HUES6 (cell line): Measurements from ENCODE around the gene RBMS1.

ENCODE experiments used
- H3K27ac ChIP-seq: 2 replicates; pipeline ENCODE4 v1.7.0; 2013; ENCODE audit warnings: low read depth, mild to moderate bottlenecking, low read length, inconsistent platforms
- H3K27me3 ChIP-seq: 2 replicates; pipeline ENCODE4 v1.6.1; 2013; ENCODE audit warnings: low read length; ENCODE audit not compliant: control insufficient read depth, insufficient read depth
- H3K36me3 ChIP-seq: 2 replicates; pipeline ENCODE4 v1.6.1; 2013; ENCODE audit warnings: low read length; ENCODE audit not compliant: control insufficient read depth, insufficient read depth
- H3K4me1 ChIP-seq: 2 replicates; pipeline ENCODE4 v1.6.1; 2013; ENCODE audit warnings: low read length; ENCODE audit not compliant: control insufficient read depth, insufficient read depth
- H3K4me3 ChIP-seq: 2 replicates; pipeline ENCODE4 v1.5.1; 2013; ENCODE audit warnings: low read depth, low read length
- H3K9ac ChIP-seq: one replicate; pipeline ENCODE4 v1.6.1; 2013; ENCODE audit warnings: mild to moderate bottlenecking, low read length
- H3K9me3 ChIP-seq: 2 replicates; pipeline ENCODE4 v1.6.1; 2013; ENCODE audit warnings: low read depth, low read length; ENCODE audit not compliant: control insufficient read depth, insufficient read depth

The RBMS1 gene

DNA sequence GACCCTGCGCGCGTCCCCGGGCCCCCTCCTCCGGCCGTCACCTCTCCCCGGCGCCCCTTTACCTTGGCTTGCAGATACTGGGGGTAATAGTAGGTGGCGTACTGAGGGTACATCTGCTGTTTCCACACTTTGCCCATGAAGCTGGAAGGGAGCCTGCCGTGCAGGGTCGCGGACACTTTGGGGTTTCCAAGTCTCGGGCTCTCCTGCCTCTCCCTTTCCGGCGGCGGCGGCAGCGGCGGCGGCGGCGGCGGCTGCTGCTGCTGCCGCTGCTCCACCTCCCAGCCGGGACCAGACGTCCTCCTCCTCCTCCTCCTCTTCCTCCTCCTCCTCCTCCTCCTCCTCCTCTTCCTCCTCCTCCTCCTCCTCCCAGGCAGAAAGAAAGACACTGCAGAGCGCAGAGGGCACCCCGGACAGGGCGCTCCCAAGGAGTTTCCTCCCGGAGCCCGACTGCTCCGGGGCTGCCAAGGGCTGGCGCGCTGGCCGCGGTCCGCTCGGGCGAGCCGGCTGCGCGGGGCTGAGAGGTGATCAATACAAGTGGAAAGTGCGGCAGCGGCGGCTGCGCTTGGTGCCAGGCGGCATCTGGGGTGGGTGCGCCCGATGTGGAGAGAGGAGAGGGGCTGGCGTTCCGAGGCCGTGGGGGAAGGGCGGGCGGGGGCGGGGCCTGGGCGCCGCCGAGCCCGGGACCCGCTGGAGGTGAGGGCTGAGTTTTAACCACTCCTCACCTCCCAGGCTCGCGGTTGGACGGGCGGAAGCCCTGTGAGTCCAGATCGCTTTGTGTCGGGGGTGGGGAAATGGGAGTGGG, at the start of gene RBMS1:
TSS of gene RBMS1 (minus strand) at position 581 of the 802 bp plus-strand sequence. CDS start at position 137, 444 bp downstream.
- Histone ChIP-seq H3K4me3 (peak within 1 kb of the TSS; percentile 89), H3K9ac (peak within 1 kb of the TSS; percentile 78), H3K9me3 (no peaks in the 10 kb centered on the region), H3K4me1 (peaks cover 24% of the 10 kb centered on the region), H3K27me3 (no peaks in the 10 kb centered on the region), H3K36me3 (no peaks in the 10 kb centered on the region), H3K27ac (peak within 1 kb of the TSS; percentile 85)

GRCh38 chr2:160541745-160542144, 48.1 kb upstream of the RBMS1 start:
- Histone ChIP-seq H3K4me1 (no peaks in the 10 kb centered on the region), H3K27me3 (no peaks in the 10 kb centered on the region), H3K27ac (no peak overlapping the region), H3K9ac (no peak overlapping the region), H3K4me3 (no peak overlapping the region), H3K36me3 (no peaks in the 10 kb centered on the region), H3K9me3 (no peaks in the 10 kb centered on the region)

GRCh38 chr2:160538559-160539355, 45.1 kb upstream of the RBMS1 start:
- H3K27ac ChIP-seq = no peak overlapping the region
- H3K36me3 ChIP-seq = no peaks in the 10 kb centered on the region
- H3K27me3 ChIP-seq = no peaks in the 10 kb centered on the region
- H3K4me3 ChIP-seq = no peak overlapping the region
- H3K4me1 ChIP-seq = no peaks in the 10 kb centered on the region
- no peak overlapping the region for H3K9ac ChIP-seq
- H3K9me3 ChIP-seq = no peaks in the 10 kb centered on the region

GRCh38 chr2:160538115-160538514, 44.5 kb upstream of the RBMS1 start:
- Histone ChIP-seq H3K4me1 (no peaks in the 10 kb centered on the region), H3K36me3 (no peaks in the 10 kb centered on the region), H3K4me3 (no peak overlapping the region), H3K27ac (no peak overlapping the region), H3K9ac (no peak overlapping the region), H3K9me3 (no peaks in the 10 kb centered on the region), H3K27me3 (no peaks in the 10 kb centered on the region)

GRCh38 chr2:160534996-160535395, 41.4 kb upstream of the RBMS1 start:
- H3K4me3 ChIP-seq = no peak overlapping the region
- H3K27ac ChIP-seq = no peak overlapping the region
- H3K9ac ChIP-seq = no peak overlapping the region
- H3K27me3 ChIP-seq = no peaks in the 10 kb centered on the region
- H3K36me3 ChIP-seq = no peaks in the 10 kb centered on the region
- H3K4me1 ChIP-seq = no peaks in the 10 kb centered on the region
- no peaks in the 10 kb centered on the region for H3K9me3 ChIP-seq

DNA sequence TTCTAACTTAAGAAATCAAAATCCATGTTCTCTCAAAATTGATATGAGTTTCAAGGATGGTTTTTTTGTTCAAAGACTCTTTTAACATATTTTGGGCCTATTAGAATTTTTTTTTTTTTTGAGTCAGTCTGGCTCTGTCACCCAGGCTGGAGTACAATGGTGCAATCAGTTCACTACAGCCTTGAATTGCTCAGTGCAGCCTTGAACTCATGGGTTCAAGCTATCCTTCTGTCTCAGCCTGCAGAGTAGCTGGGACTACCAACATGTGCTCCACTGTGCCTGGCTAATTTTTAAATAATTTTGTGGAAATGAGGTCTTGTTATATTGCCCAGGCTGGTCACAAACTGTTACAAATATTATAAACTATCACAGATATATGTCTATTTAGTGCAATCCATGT, 40.6 kb upstream of the RBMS1 start:
- Histone ChIP-seq H3K4me1 (no peaks in the 10 kb centered on the region), H3K4me3 (no peak overlapping the region), H3K9me3 (no peaks in the 10 kb centered on the region), H3K27ac (no peak overlapping the region), H3K9ac (no peak overlapping the region), H3K27me3 (no peaks in the 10 kb centered on the region), H3K36me3 (no peaks in the 10 kb centered on the region)

GRCh38 chr2:160533482-160533881, 39.9 kb upstream of the RBMS1 start:
- H3K4me3 ChIP-seq = no peak overlapping the region
- H3K4me1 ChIP-seq = no peaks in the 10 kb centered on the region
- H3K27ac ChIP-seq = no peak overlapping the region
- no peaks in the 10 kb centered on the region for H3K9me3 ChIP-seq
- H3K9ac ChIP-seq = no peak overlapping the region
- H3K27me3 ChIP-seq = no peaks in the 10 kb centered on the region
- H3K36me3 ChIP-seq = no peaks in the 10 kb centered on the region

GRCh38 chr2:160532388-160532787, 38.8 kb upstream of the RBMS1 start:
- H3K4me3 ChIP-seq = no peak overlapping the region
- no peaks in the 10 kb centered on the region for H3K9me3 ChIP-seq
- H3K27ac ChIP-seq = no peak overlapping the region
- no peaks in the 10 kb centered on the region for H3K4me1 ChIP-seq
- no peaks in the 10 kb centered on the region for H3K36me3 ChIP-seq
- no peak overlapping the region for H3K9ac ChIP-seq
- H3K27me3 ChIP-seq = no peaks in the 10 kb centered on the region

- Histone ChIP-seq H3K27me3 (no peaks in the 10 kb centered on the region), H3K9me3 (no peaks in the 10 kb centered on the region), H3K27ac (no peak overlapping the region), H3K9ac (no peak overlapping the region), H3K36me3 (no peaks in the 10 kb centered on the region), H3K4me3 (no peak overlapping the region), H3K4me1 (no peaks in the 10 kb centered on the region)
These were observed 29.5 kb upstream of the RBMS1 start for GRCh38 chr2:160522951-160523710.

DNA sequence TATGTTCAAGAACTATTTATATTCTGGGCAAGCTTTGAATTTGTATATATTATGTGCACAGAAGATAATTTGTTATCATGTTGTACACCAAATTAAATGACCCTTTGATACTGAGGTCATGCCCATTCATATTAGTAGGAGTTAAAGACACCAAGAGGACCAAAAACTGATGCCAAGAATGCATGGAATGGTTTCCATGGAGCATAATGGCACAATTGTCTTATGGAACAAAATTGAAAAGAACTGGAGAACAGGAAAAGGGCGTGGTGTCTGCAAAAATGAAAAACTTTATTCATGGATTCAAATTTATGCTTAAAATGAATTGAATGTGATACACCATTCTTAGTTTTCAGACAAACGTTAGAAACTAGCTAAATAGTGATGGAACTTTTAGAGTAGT, 24.1 kb upstream of the RBMS1 start:
- H3K36me3 ChIP-seq = no peaks in the 10 kb centered on the region

More for the DNA sequence above, 24.1 kb upstream of the RBMS1 start:
- Histone ChIP-seq H3K27me3 (no peaks in the 10 kb centered on the region), H3K9ac (no peak overlapping the region), H3K4me3 (no peak overlapping the region), H3K27ac (no peak overlapping the region), H3K4me1 (peaks cover 9% of the 10 kb centered on the region), H3K9me3 (no peaks in the 10 kb centered on the region)
